ENCODE data around the gene HOXC12.

HOXC12 gene

GRCh38 chr12:53956251-53956887 lies 1.7 kb downstream of the HOXC12 start:
- no peak overlapping the region for H3K4me2 ChIP-seq (ENCODE audit: insufficient read depth, low read length)
- no peak overlapping the region for H3K27ac ChIP-seq (ENCODE audit: low read length)
- no peaks in the 10 kb centered on the region for H3K36me3 ChIP-seq (ENCODE audit: insufficient read depth, low read length)
- H3K27me3 ChIP-seq (ENCODE audit: insufficient read depth, low read length, poor library complexity): peaks cover 58% of the 10 kb centered on the region
- no peak overlapping the region for H3K4me3 ChIP-seq (ENCODE audit: low read depth in 1 of 2, low read length in 2 of 2)
- no peaks in the 10 kb centered on the region for H3K4me1 ChIP-seq (ENCODE audit: insufficient read depth, low read length)
- H3K9me3 ChIP-seq (ENCODE audit: insufficient read depth, low read length, severe bottlenecking): no peaks in the 10 kb centered on the region
- ATAC-seq (ENCODE audit: insufficient read depth, low read depth): peak; percentile 57; the same call in 2 of the 3 replicates
- H3K79me2 ChIP-seq (ENCODE audit: insufficient read depth, low read length): no peaks in the 10 kb centered on the region
- no peaks in the 10 kb centered on the region for H4K20me1 ChIP-seq (ENCODE audit: insufficient read depth, low read length)
- H2AFZ ChIP-seq (ENCODE audit: low read depth, low read length): no peak overlapping the region
- TF ChIP-seq EZH2 (IDR thresholded peaks at IDR 0.05; ENCODE audit: borderline replicate concordance, low read depth, low read length, severe bottlenecking) (no peak), CTCF (IDR thresholded peaks at IDR 0.05; ENCODE audit: borderline replicate concordance, extremely low read depth, low read length, poor library complexity, severe bottlenecking) (no peak)
- peak; percentile 13 for DNase-seq
- H3K9ac ChIP-seq (ENCODE audit: low read depth, low read length): no peak overlapping the region

GRCh38 chr12:53956914-53957536 lies 2.3 kb downstream of the HOXC12 start:
- TF ChIP-seq EZH2 (IDR thresholded peaks at IDR 0.05; ENCODE audit: borderline replicate concordance, low read depth, low read length, severe bottlenecking): no peak
- TF ChIP-seq CTCF (IDR thresholded peaks at IDR 0.05; ENCODE audit: borderline replicate concordance, extremely low read depth, low read length, poor library complexity, severe bottlenecking): no peak
- Histone ChIP-seq H3K4me2 (ENCODE audit: insufficient read depth, low read length) (no peak overlapping the region), H3K27me3 (ENCODE audit: insufficient read depth, low read length, poor library complexity) (peaks cover 56% of the 10 kb centered on the region)

GRCh38 chr12:53958128-53958527 lies 3.4 kb downstream of the HOXC12 start:
- Histone ChIP-seq H4K20me1 (ENCODE audit: insufficient read depth, low read length) (no peaks in the 10 kb centered on the region), H3K9me3 (ENCODE audit: insufficient read depth, low read length, severe bottlenecking) (no peaks in the 10 kb centered on the region), H3K4me3 (ENCODE audit: low read depth in 1 of 2, low read length in 2 of 2) (no peak overlapping the region), H3K4me2 (ENCODE audit: insufficient read depth, low read length) (no peak overlapping the region), H2AFZ (ENCODE audit: low read depth, low read length) (no peak overlapping the region), H3K36me3 (ENCODE audit: insufficient read depth, low read length) (no peaks in the 10 kb centered on the region), H3K27ac (ENCODE audit: low read length) (no peak overlapping the region), H3K79me2 (ENCODE audit: insufficient read depth, low read length) (no peaks in the 10 kb centered on the region), H3K4me1 (ENCODE audit: insufficient read depth, low read length) (no peaks in the 10 kb centered on the region), H3K27me3 (ENCODE audit: insufficient read depth, low read length, poor library complexity) (peaks cover 56% of the 10 kb centered on the region), H3K9ac (ENCODE audit: low read depth, low read length) (no peak overlapping the region)
- TF ChIP-seq EZH2 (IDR thresholded peaks at IDR 0.05; ENCODE audit: borderline replicate concordance, low read depth, low read length, severe bottlenecking) (no peak), CTCF (IDR thresholded peaks at IDR 0.05; ENCODE audit: borderline replicate concordance, extremely low read depth, low read length, poor library complexity, severe bottlenecking) (no peak)
- DNase-seq: no peak
- ATAC-seq (ENCODE audit: insufficient read depth, low read depth): no peak

More at GRCh38 chr12:53956914-53957536, 2.3 kb downstream of the HOXC12 start:
- Histone ChIP-seq H3K9ac (ENCODE audit: low read depth, low read length) (no peak overlapping the region), H3K36me3 (ENCODE audit: insufficient read depth, low read length) (no peaks in the 10 kb centered on the region), H3K27ac (ENCODE audit: low read length) (no peak overlapping the region), H3K79me2 (ENCODE audit: insufficient read depth, low read length) (no peaks in the 10 kb centered on the region), H3K9me3 (ENCODE audit: insufficient read depth, low read length, severe bottlenecking) (no peaks in the 10 kb centered on the region), H3K4me3 (ENCODE audit: low read depth in 1 of 2, low read length in 2 of 2) (no peak overlapping the region), H4K20me1 (ENCODE audit: insufficient read depth, low read length) (no peaks in the 10 kb centered on the region), H3K4me1 (ENCODE audit: insufficient read depth, low read length) (no peaks in the 10 kb centered on the region), H2AFZ (ENCODE audit: low read depth, low read length) (no peak overlapping the region)
- DNase-seq (no peak), ATAC-seq (ENCODE audit: insufficient read depth, low read depth) (no peak)
